Breast epithelium (tissue), 3 donors: ENCODE measurements around the gene PLPP1.

Experiments used
- POLR2A ChIP-seq: fragments of 450-650 bp; IDR thresholded peaks from one replicate; pipeline ENCODE4 v1.6.1; 2016; ENCODE audit warnings: antibody characterized with exemption, mild to moderate bottlenecking, moderate library complexity
- TF ChIP-seq, protein P1 (sequence below), 3 donors: fragments of 450-650 bp; IDR thresholded peaks; one replicate each; pipeline ENCODE4 v1.5.1; 2016 to 2017; ENCODE audit warnings: antibody characterized with exemption in 3 of 3, mild to moderate bottlenecking in 3 of 3, moderate library complexity in 3 of 3

DNA sequence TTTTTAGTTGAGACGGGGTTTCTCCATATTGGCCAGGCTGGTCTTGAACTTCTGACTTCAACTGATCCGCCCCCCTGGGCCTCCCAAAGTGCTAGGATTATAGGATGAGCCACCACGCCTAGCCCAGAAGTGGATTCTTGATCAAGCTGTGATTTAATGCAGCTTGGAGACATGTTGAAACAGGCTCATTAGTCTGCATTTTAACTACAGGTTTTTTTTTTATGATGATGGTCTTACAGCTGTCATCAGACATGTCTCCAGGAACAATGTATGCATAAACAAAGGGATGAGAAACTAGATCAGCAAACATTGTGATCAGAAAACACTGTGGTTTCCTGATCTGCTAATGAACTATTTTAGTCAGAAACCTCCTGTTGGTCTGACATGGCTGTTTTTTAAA, 30.0 kb upstream of the PLPP1 start:
- TF ChIP-seq, protein P1, sequence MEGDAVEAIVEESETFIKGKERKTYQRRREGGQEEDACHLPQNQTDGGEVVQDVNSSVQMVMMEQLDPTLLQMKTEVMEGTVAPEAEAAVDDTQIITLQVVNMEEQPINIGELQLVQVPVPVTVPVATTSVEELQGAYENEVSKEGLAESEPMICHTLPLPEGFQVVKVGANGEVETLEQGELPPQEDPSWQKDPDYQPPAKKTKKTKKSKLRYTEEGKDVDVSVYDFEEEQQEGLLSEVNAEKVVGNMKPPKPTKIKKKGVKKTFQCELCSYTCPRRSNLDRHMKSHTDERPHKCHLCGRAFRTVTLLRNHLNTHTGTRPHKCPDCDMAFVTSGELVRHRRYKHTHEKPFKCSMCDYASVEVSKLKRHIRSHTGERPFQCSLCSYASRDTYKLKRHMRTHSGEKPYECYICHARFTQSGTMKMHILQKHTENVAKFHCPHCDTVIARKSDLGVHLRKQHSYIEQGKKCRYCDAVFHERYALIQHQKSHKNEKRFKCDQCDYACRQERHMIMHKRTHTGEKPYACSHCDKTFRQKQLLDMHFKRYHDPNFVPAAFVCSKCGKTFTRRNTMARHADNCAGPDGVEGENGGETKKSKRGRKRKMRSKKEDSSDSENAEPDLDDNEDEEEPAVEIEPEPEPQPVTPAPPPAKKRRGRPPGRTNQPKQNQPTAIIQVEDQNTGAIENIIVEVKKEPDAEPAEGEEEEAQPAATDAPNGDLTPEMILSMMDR (IDR thresholded peaks at IDR 0.05), result no peak
- no peak for TF ChIP-seq POLR2A
